GOT3 (cell line): ENCODE measurements around the gene OPN1MW3.
"Not testable (repeated sequence)": the region's sequence is repeated elsewhere in the genome, so short reads cannot be mapped to it uniquely, and the experiment has no call there.

ENCODE experiments used
- DNase-seq: peaks from one replicate; lab custom pipeline; 2025; ENCODE audit warnings: mixed read lengths; lab: John Stamatoyannopoulos, UW

OPN1MW3 gene

DNA sequence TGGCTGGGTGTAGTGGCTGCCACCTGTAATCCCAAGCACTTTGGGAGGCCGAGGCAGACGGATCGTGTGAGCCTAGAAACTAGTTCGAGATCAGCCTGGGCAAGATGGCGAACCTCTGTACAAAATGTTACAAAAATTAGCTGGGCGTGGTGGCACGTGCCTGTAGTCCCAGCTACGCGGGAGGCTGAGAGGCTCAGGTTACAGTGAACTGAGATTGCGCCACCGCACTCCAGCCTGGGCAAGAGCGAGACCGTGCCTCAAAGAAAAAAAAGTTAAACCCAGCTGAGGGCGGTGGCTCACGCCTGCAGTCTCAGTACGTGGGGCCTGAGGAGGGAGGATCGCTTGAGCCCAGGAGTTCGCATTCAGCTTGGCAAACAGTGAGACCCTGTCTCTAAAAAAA lies 39.3 kb downstream of the OPN1MW3 start:
- DNase-seq: no peak

DNA sequence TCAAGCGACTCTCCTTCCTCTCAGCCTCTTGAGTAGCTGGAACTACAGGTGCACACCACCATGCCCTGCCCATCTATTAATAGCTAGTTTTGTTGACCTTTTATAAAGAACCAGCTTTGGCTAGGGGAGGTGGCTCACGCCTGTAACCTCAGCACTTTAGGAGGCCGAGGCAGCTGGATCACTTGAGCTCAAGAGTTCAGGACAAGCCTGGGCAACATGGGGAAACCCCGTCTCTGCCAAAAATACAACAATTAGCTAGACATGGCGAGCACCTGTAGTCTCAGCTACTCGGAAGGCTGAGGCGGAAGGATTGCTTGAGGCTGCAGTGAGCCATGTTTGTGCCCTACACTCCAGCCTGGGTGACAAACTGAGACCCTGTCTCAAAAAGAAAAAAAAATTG lies 40.9 kb downstream of the OPN1MW3 start:
- no peak for DNase-seq

DNA sequence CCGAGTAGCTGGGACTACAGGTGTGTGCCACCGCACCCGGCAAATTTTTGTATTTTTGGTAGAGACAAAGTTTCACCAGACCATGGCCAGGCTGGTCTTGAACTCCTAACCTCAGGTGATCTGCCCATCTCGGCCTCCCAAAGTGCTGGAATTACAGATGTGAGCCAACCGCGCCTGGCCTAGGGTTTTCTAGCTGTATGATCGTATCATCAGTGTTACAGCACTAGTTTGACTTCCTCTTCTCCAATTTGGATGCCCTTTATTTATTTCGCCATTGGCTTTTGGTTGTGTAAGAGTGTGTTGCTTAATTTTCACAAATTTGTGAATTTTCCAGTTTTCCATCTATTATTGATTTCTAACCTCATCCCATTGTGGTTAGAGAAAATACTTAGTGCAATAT lies 43.4 kb downstream of the OPN1MW3 start:
- no peak for DNase-seq

DNA sequence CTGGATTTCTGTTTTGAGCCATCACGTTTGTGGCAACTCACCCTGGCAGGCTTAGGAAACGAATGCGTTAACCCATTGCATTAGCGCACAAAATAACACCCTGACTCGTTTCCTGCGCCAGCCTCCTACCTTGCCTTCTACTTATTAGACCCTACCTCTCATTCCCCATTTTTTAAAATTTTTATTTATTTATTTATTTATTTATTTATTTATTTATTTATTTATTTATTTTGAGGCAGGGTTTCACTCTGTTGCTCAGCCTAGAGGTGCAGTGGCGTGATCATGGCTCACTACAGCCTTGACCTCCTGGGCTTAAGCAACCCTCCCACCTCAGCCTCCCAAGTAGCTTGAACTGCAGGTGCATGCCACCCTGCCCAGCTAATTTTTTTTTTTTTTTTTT lies 45.6 kb downstream of the OPN1MW3 start:
- DNase-seq: not testable (repeated sequence)

DNA sequence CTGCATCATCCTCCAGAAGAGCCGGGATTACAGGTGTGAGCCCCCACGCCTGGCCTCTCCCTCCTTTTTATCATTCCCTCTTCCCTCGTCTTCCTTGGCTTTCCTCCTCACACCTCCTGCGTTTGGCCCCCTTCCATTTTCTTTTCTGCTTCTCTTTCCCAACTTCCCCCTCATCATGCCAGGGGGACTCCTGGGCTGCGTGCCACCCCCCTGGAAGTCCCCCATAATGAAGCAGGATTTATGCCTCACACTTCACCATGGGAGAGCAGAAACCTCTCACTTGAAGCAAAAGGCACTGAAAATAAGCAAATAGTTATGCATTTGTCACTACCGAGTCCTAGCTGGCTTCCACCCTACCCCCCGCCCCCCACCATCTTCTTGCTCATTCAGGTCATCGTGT lies 46.1 kb downstream of the OPN1MW3 start:
- DNase-seq: no peak

DNA sequence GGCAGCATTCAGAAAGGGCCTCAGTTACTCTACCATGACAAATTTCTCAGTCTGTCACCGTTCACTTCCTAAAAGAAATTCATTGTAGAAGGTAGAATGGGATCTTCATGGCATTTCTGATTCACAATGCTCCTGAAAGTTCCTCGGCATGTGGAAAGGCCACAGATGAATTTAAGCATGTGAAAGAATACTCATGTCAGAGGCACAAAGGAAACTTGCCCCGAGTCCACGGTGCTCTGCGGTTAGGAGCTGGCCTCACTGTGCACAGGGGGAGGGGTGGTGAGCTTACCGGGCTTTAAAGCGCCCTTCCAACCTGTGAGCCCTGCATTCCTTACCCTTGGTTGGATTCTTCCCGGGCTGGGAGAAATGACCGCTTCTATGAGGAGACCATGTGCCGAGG lies 47.5 kb downstream of the OPN1MW3 start:
- DNase-seq: no peak

DNA sequence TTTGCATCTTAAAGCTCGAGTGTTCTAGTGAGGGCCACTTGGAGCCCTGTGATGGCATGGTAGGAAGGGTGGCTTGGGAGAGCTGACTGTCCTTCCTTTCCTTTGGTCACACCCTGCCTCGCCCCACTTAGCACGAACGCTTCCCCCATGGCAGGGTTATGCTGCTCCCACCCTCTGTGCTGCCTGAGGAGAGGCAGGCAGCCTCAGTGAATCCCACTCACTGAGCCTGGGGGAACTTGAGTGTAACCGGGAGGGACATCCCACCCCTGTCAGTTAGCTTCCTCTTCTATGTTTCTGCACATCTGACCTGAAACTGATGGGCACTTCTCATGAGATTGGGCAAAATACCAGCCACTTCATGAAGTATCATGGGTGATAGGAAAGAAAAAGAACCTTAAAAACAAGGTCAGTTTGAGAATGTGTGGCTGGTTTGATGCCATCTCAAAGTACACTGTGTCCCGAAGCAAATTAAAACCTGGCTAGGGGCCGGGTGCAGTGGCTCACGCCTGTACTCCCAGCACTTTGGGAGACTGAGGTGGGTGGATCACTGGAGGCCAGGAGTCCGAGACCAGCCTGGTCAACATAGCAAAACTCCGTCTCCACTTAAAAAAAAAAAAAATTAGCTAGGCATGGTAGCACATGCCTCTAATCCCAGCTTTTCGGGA lies 48.3 kb downstream of the OPN1MW3 start:
- DNase-seq: no peak

DNA sequence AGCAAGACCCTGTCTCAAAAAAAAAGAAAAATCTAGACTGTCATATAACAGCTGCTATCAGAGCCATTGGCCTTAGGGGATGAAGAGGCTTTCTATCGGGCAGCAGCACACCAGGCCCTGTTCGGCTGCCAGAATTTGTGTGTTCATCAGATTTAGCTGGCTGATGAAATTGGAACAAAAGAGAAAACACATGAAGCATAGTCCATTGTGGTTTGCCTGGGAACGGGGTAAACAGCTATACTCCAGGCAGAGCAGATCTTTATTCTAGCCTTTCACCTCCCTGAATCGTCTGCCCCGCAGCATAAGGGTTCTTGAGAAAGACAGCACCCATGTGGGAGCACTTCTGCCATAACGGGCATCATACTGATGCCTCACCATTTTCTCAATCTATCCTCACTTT lies 49.8 kb downstream of the OPN1MW3 start:
- no peak for DNase-seq

DNA sequence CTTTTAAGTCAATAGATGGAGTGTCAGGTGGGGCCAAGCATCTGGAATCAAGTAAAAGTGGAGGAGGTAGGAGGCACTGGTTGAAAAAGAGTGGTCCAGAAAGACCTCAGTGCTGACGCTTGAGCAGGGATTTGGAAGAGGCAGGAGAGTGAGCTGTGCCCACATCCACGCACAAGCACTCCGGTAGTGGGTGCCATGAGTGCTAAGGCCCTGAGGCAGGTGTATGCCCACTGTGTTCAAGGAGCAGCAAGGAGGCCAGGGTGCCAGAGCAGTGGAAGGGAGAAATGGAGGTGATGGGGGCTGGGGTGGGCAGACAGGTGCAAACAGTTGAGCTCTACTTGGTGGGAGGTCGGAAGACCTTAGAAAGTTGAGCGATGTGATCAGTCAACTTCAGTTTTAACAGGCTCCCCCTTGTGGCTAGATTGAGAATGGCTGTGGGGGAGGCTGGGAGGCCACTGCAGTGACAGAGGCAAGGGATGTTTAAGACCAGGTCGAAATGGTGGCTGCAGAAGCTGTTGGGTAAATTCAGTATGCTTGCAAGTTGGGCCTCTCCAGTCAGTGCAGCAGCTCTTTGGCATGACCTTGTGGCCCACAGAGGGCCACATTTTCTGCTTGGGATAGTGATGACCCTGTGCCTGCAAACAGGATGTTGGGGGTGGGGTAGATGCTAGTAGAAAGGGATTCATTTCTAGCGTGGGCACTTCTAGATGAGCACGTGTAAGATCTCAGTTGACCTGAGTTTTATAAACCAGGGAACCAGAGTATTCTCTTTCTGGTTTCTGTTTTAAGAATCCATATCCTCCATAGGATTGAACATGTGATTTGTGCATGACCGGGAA lies 50.9 kb downstream of the OPN1MW3 start:
- no peak for DNase-seq

DNA sequence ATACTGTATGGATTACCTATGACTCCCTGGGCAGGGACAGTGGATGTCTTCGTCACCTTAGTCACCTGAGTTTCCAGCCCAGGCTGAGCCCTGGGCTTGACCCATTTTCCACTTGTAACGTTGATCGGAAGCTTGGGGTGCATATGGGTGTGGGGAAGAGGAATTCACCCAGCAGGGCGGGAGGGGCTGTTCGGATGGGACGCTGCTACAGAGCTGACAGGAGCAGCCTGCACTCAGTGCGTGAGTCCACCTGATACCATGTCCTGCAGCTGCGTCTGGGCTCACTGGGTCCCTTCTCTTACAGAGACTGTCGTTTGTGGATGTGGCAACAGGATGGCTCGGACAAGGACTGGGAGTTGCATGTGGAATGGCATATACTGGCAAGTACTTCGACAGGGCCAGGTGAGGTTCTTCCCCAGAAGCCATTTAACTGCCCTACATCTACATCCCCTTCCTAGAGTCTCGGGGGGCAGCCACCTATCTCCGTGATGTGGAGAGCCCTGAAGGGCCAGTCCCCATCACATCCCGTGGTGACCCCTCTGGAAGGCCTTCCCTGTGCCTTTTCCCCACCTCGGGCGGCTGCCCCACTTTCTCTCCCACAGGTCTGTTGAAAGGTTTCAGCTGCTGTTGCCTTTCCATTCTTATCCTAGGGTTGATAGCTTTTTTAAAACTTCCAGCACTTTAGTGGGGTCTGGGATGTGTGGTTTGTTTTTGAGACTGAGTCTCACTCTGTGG lies 51.8 kb downstream of the OPN1MW3 start:
- DNase-seq: no peak

DNA sequence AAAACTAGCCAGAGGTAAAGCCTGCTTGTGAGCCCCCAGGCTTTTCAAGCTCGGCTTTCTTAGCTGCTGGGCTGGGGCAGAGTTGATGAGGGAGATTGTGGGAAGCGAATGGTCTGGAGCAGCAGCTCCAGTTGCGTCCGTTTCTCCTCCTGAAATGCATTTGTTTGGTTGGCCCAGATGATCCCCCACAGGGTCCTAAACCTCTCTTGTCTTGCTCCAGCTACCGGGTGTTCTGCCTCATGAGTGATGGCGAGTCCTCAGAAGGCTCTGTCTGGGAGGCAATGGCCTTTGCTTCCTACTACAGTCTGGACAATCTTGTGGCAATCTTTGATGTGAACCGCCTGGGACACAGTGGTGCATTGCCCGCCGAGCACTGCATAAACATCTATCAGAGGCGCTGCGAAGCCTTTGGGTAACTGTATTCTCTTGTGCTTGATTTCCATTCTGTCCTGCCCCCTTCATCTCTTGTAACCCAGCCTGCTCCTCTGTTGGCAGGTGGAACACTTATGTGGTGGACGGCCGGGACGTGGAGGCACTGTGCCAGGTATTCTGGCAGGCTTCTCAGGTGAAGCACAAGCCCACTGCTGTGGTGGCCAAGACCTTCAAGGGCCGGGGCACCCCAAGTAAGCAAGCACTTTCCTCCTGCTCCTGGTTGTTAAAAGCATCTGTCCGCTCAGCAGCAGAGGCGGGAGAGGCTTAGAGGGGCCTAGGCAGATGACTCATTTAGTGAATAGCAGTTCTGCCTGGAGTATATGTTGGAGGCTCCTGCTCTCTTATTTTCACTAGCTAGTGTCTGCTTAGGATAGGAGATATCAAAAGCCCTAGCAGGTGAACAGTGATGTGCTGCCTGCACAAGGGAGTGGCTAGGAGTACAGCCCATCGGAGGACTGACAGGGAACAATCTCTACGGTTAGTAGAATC lies 53.5 kb downstream of the OPN1MW3 start:
- no peak for DNase-seq

DNA sequence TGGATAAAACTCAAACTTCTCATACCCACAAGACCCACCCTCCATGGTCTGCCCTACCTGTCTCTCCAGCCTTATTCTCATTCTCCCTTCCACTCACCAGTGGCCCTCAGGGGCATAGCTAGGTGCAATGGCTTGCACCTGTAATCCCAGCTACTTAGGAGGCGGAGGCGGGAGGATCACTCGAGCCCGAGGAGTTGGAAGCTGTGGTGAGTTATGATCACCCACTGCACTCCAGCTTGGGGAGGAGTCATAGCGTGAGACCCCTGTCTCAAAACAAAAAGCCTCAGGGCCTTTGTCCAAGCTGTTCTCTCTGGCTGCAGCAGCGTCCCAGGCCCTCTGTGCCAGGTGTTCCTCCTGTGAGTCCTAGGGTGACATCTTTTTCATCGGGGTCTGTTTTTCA lies 54.7 kb downstream of the OPN1MW3 start:
- no peak for DNase-seq

DNA sequence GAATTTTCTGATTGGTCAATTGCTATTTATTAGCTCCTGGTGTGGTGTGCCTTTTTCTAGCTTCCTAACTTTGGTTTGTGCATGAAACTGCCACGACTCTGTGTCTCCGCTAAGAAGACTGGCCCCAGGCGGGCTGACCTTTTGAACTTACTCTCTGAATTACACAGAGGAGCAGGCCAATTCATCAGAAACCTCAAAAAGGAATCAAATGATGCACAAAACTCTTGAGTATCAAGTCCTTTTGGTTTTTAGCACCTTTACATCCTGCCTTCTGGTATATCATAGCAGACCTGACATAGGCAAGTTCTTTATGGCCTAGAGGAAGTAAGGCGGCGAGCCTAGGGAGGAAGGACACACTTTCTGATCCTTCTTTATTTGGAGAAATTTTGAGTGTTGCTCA lies 55.8 kb downstream of the OPN1MW3 start:
- no peak for DNase-seq

DNA sequence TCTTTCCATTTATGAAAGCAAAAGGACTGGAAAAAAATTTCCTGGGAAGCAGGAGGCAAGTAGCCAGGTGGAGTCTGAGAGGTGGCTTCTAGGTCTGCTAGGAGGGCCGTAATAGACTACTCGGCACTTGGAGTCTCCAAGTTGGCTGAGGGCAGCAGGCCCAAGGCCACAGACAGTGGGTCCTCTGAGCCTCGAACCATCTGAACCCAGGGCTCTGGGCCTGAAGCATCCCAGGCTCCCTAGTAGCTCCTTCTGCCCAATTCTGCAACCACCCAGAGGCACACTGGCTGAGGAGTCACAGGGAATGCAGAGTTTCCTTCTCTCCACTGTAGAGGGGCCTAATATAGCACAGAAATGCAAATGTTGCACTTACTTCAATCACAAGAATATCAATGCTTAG lies 58.0 kb downstream of the OPN1MW3 start:
- no peak for DNase-seq

DNA sequence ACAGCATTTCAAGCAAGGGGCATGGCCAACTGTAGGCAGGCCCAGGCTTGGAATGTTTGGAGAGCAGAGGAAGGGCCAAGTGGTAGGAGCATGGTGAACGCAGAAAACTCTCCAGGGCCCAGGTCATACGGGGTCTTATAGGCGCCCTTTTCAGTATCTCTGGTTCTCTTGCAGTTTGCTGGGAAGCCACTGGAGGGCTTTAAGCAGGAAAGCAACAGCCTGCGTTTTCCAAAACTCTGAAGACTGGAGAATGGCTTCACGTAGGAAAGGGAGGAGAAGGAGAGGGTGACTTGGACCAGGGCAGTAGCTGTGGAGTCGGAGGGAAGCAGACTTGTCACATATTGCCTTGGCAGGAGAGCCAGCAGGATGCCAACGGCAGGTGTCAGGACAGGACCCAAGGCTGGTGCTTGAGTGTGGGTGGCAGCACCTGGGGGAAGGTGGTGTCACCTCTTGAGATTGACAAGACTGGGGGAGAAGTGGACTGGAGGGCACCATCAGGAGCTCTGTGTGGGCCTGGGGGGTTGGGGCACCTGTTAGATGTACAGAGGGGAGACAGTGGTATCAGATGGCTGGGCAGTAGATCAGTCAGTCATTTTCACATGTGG lies 60.1 kb downstream of the OPN1MW3 start:
- no peak for DNase-seq

DNA sequence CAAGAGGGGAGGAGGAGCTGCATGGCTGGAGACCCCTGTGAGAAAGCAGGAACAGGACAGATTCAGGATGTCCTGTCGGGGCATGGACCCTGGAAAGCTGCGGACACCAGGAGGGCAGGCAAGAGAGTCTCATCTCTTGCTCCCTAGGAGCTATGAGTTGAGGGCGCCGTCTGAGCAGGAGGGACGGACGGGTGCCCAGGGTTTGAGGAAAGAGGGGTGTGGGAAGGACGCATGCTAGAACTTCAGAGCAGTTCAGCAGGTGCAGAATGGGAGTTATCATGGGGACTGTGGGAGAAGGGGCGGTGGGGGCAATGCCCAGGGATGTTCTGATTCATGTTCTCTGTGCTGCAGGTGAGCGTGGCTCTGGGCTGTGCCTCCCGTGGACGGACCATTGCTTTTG lies 63.0 kb downstream of the OPN1MW3 start:
- DNase-seq: no peak
